MCF 10A (cell line): ENCODE data around the gene SHLD1. TPM values are rescaled to one million over a fixed set of nuclear protein-coding genes. Genes with fewer than 3 reads are reported as not detected.

Experiments used
- BruUV-seq: library from RNA; stranded (reverse); fragments of 400-500 nt; replicated peaks from 2 replicates; lab custom pipeline; 2021; lab: Mats Ljungman, UMichigan
- CTCF ChIA-PET: fragments of 300-600 bp; sonication (Branson Sonifier 250); formaldehyde crosslinking; extraction: SDS; loops from one replicate; lab custom pipeline; 2021; ENCODE audit warnings: antibody characterized with exemption, inconsistent platforms; lab: Yijun Ruan, JAX
- POLR2A ChIA-PET: fragments of 300-600, 350-650 bp; sonication (Branson Sonifier 250); formaldehyde crosslinking; extraction: SDS; loops from one replicate; lab custom pipeline; 2020; ENCODE audit warnings: antibody characterized with exemption, inconsistent platforms; lab: Yijun Ruan, JAX
- DNase-seq: peaks from one replicate; pipeline ENCODE4 v3.0.0-alpha.2; 2018; ENCODE audit not compliant: unreplicated experiment
- H3K27ac Mint-ChIP-seq: one replicate; pipeline ENCODE4 v1.8.0; 2022; ENCODE audit warnings: mild to moderate bottlenecking, low read depth, mixed read lengths; ENCODE audit not compliant: unreplicated experiment
- H3K27me3 Mint-ChIP-seq: one replicate; pipeline ENCODE4 v1.8.0; 2022; ENCODE audit warnings: mixed read lengths; ENCODE audit not compliant: insufficient read depth, unreplicated experiment
- H3K36me3 Mint-ChIP-seq: one replicate; pipeline ENCODE4 v1.8.0; 2022; ENCODE audit warnings: mild to moderate bottlenecking, moderate library complexity, mixed read lengths; ENCODE audit not compliant: insufficient read depth, unreplicated experiment
- H3K4me1 Mint-ChIP-seq: one replicate; pipeline ENCODE4 v1.8.0; 2022; ENCODE audit warnings: mixed read lengths; ENCODE audit not compliant: insufficient read depth, unreplicated experiment
- H3K4me3 Mint-ChIP-seq: one replicate; pipeline ENCODE4 v1.8.0; 2022; ENCODE audit warnings: mild to moderate bottlenecking, moderate library complexity, mixed read lengths; ENCODE audit not compliant: unreplicated experiment
- H3K9me3 Mint-ChIP-seq: one replicate; pipeline ENCODE4 v1.8.0; 2022; ENCODE audit warnings: mixed read lengths; ENCODE audit not compliant: unreplicated experiment
- intact Hi-C: fragments of 100-400 bp; cut with micrococcal nuclease; formaldehyde crosslinking; loops from 2 replicates; pipeline ENCODE4 v1.14.1; 2022
- total RNA-seq: library from RNA; stranded (reverse); gene quantifications from 2 replicates; pipeline ENCODE4 v1.2.3, GENCODE V29; 2022
- TF ChIP-seq, protein P1 (sequence below): fragments of 200-600 bp; IDR thresholded peaks from one replicate; pipeline ENCODE4 v1.8.0; 2022; ENCODE audit warnings: antibody characterized with exemption, mild to moderate bottlenecking; ENCODE audit not compliant: unreplicated experiment

The SHLD1 gene
- total RNA-seq, 1 experiment from 2014 or later = 2.3 TPM

DNA sequence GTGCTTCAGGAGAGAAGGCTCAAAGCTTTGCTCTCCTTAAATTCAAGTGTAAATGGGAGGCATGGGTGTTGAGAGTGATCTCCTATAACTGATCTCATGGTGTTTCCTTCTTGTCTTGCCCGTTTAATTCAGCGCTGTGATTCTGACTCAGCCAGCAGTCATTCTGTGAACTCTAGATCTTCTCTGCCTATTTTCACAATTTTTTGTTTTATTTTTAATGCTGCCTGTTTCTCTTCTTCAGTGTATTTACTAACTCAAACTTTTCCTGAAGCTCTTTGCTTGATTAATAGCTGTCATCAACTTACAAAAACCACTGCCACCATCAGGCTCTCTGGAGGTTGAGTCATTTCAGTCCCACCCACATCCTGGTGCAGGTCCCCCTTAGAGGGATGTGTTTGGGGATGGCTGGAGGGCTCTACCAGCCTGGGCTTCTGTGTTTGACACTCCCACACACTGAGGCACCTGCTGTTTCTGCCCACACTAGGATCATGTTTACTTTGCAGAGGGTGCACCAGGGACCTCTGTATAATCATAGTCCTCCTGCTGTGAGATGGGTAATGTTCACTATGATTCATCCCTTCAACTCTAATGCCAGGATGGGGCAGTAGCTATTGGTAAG is 94.0 kb downstream of the SHLD1 start:
- DNase-seq = peak; percentile 83
- H3K9me3 Mint-ChIP-seq = no peaks in the 10 kb centered on the region
- H3K27me3 Mint-ChIP-seq = no peaks in the 10 kb centered on the region
- H3K4me1 Mint-ChIP-seq = peaks cover 20% of the 10 kb centered on the region
- TF ChIP-seq, protein P1, sequence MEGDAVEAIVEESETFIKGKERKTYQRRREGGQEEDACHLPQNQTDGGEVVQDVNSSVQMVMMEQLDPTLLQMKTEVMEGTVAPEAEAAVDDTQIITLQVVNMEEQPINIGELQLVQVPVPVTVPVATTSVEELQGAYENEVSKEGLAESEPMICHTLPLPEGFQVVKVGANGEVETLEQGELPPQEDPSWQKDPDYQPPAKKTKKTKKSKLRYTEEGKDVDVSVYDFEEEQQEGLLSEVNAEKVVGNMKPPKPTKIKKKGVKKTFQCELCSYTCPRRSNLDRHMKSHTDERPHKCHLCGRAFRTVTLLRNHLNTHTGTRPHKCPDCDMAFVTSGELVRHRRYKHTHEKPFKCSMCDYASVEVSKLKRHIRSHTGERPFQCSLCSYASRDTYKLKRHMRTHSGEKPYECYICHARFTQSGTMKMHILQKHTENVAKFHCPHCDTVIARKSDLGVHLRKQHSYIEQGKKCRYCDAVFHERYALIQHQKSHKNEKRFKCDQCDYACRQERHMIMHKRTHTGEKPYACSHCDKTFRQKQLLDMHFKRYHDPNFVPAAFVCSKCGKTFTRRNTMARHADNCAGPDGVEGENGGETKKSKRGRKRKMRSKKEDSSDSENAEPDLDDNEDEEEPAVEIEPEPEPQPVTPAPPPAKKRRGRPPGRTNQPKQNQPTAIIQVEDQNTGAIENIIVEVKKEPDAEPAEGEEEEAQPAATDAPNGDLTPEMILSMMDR = no peak
- peak overlapping the region; percentile 67 for H3K27ac Mint-ChIP-seq
- ChIA-PET POLR2A (interaction anchor here (0.5 to 1.3 kb wide), 4 partner anchors 14 to 236 kb away, joined by 3 to 4 read pairs (median 3); no protein-coding TSS in a partner anchor), CTCF (interaction anchor here (0.6 to 1.2 kb wide), 4 partner anchors 9 to 300 kb away, joined by 3 to 4 read pairs (median 4); no protein-coding TSS in a partner anchor)
- intact Hi-C loops = no loop called here
- BruUV-seq = no TSS peak
- no peak overlapping the region for H3K4me3 Mint-ChIP-seq
- H3K36me3 Mint-ChIP-seq = no peaks in the 10 kb centered on the region

DNA sequence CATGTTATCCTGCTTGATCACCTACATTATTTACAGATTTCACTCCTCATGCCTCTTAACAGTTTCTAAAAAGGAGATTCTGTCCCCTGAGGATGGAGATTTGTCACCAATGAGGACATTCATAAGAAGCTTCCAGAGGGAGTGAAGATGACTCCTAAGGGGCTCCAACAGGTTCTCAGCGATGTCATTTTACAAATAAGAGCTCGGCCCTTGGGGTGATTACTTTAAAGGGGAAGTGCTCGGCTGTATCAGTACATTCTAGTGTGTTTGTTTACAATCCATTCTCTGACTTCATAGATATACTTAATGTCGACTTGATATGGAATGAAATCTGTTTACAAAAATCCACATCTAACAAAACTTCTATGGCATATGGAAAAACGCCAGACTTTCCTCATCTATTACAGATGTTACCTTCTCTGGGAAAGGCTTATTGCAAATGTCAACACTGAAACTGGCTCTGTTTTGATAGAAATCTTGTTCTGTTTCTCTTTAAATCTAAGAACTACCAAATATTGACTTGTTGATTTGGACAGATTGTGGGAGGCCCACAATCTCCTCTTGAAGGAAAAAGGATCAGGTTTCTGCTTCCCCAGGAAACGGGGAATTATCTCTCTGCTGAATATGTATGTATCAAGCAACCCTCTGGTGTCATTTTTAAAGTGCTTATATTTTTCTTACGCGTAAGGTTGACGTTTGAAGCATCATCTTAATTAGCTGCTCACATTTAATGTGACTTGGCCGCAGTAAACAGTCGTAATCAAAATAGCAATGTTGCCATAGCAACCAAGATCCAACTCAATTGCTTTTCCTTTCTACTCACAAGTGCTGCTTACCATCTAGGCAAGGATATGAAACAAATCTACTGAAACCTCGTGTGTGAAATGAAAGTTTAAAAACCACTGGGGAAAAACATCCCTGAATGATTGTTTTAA is 95.7 kb downstream of the SHLD1 start:
- Mint-ChIP-seq H3K4me1 (peaks cover 23% of the 10 kb centered on the region), H3K27me3 (no peaks in the 10 kb centered on the region), H3K9me3 (no peaks in the 10 kb centered on the region), H3K27ac (no peak overlapping the region), H3K4me3 (no peak overlapping the region), H3K36me3 (no peaks in the 10 kb centered on the region)
- CTCF ChIA-PET = interaction anchor here (0.5 to 0.7 kb wide), 3 partner anchors 8 to 157 kb away, joined by 3 to 4 read pairs (median 3); no protein-coding TSS in a partner anchor
- no peak for DNase-seq
- POLR2A ChIA-PET = interaction anchor here (1.2 kb wide), 1 partner anchor 100 kb away, joined by 3 read pairs; no protein-coding TSS in a partner anchor
- intact Hi-C loops = no loop called here
- no TSS peak for BruUV-seq
- TF ChIP-seq, protein P1 = no peak

DNA sequence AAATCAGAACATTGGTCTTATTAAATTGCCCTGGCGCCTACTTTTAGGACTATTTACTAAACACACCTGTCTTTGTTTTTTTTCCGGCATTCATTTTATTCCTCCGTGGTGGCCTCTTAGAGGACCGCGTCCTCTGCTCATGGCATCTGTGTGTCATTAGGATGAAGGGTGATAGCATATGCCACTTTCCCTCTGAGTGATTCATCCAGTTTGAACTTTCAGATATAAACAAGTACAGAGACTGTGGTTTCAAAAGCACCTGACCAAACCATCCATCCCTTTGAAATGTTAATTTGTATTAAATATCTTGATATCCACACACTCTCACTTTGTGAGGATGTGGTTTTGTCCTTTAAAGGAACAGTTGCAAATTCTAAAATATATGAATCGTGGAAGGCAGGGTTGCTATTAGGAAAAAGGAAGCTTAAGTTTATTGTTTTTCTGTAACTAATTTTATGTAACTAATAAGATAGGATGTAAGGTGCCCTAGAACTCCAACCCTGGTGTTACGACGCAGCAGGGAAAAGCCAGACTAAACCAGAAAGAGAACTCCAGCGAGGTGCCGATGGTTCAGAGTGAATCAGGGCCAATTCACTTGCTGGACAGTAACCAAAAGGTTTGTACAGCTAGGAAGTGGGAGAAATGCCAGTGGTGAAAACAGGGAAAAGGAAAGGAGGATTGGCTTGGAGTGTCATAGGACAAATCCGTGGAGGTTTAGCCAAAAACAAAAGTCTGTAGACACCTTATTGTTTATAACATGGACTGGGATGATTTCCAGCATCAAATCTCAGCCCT is 98.7 kb downstream of the SHLD1 start:
- POLR2A ChIA-PET = interaction anchor here (0.6 to 1.3 kb wide), 7 partner anchors 10 to 159 kb away, joined by 3 to 11 read pairs (median 3); partner anchors contain the start of genes MCM8 and TRMT6
- CTCF ChIA-PET = interaction anchor here (0.7 kb wide), 1 partner anchor 27 kb away, joined by 3 read pairs; no protein-coding TSS in a partner anchor

More for the DNA sequence above, 98.7 kb downstream of the SHLD1 start:
- Mint-ChIP-seq H3K9me3 (no peaks in the 10 kb centered on the region), H3K27ac (peak overlapping the region; percentile 89), H3K4me3 (peak overlapping the region; percentile 34), H3K36me3 (peaks cover 6% of the 10 kb centered on the region), H3K27me3 (no peaks in the 10 kb centered on the region), H3K4me1 (peaks cover 16% of the 10 kb centered on the region)
- no TSS peak for BruUV-seq
- DNase-seq = peak; percentile 89
- TF ChIP-seq, protein P1 = no peak
- intact Hi-C loops = no loop called here
